Activated CD4-positive, CD25-positive, alpha-beta regulatory T cell treated with anti-CD3 and anti-CD28 coated beads, Interleukin-2, amount 50 U/mL, for 72 hours (primary cell): Measurements from ENCODE around the gene EDC3.
"Not testable (repeated sequence)": the region's sequence is repeated elsewhere in the genome, so short reads cannot be mapped to it uniquely, and the experiment has no call there.

Source experiments
- DNase-seq: peaks from one replicate; pipeline ENCODE4 v3.0.0; 2021

EDC3 gene, protein sequence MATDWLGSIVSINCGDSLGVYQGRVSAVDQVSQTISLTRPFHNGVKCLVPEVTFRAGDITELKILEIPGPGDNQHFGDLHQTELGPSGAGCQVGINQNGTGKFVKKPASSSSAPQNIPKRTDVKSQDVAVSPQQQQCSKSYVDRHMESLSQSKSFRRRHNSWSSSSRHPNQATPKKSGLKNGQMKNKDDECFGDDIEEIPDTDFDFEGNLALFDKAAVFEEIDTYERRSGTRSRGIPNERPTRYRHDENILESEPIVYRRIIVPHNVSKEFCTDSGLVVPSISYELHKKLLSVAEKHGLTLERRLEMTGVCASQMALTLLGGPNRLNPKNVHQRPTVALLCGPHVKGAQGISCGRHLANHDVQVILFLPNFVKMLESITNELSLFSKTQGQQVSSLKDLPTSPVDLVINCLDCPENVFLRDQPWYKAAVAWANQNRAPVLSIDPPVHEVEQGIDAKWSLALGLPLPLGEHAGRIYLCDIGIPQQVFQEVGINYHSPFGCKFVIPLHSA

DNA sequence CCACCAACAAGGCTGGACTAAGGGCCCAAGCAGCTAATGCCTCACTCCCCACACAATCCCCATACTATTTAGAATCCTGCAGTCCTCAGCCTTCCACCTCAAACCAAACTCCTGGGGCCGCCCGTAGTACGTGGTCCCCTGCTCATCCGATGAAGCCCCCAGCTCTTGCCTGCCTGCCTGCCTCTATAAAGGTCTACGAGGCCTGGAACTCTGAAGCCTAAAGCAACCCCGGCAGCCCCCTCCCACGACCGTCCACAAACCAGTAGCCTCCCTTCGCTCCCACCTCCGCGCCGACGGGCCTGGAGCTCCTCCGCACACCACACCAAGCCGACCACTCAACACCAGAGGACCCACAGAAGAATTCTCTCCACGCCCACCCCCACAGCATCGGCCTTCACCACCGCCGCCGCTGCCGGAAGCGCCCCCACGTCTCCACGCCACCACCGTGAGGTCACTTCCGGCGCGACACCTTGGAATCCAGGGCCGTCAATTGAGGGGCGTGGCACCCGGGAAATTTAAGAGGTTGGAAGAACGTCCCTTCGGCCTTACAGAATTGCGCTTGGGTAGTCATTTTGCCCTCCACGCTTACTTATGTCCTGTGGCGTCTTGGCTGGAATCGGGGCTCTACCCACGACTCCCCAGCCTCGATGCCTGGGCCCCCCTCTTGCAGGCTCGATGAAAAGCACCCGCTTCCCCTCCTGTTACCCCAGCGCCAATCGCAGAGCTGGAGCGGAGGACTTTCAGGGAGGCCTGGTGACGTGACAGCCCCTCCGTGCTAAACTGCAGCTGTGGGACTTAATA is at the start of gene EDC3:
Gene EDC3 (minus strand): TSS at position 428 of the 801 bp plus-strand sequence. CDS start 20,900 bp downstream, outside the sequence.
- peak; percentile 81 for DNase-seq

DNA sequence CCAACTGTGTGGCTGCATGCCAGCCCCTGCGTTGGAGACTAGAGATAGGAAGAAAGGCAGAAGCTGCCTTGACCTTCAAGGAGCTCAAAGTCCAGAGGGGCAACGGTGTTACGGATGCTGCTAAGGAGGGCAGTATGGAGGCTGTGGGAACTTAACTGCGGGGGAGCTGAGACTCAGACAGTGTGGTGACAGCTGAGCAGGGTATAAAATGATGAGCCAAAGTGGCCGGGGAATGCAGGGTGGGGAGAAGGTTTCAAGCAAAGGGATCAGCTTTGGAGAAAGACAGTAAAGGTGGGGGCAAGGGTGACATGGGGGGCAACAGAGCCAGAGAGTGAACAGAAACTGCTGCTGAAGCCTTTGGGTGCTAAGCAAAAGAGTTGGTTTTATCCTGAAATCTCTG is 46.6 kb upstream of the EDC3 start:
- no peak for DNase-seq

DNA sequence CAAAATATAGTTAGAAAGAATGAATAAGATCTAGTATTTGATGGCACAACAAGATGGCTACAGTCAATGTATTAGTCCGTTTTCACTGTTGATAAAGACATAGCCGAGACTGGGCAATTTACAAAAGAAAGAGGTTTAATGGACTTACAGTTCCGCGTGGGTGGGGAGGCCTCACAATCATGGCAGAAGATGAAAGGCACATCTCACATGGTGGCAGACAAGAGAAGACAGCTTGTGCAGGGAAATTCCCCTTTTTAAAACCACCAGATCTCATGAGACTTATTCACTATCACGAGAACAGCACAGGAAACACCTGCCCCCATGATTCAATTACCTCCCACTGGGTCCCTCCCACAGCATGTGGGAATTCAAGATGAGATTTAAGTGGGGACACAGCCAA is 42.4 kb upstream of the EDC3 start:
- not testable (repeated sequence) for DNase-seq

DNA sequence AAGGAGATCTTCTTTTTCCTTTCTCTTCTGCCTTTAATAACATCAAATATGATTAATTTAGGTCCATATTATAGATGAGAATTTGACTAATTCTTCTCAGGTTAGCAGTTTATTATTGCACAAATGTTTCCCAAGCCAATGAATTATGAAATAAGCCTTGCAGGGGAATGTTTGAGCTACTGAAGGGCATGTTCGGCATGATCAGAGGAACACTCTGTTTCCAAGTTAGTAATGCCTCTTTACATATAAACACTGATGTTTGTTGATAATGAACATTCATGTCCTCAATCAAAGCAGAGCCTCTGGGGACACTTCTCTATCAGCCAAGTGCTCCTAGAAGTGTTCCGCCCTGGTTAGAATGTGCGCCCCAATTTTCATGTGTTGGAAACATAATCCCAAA is 39.5 kb upstream of the EDC3 start:
- no peak for DNase-seq

DNA sequence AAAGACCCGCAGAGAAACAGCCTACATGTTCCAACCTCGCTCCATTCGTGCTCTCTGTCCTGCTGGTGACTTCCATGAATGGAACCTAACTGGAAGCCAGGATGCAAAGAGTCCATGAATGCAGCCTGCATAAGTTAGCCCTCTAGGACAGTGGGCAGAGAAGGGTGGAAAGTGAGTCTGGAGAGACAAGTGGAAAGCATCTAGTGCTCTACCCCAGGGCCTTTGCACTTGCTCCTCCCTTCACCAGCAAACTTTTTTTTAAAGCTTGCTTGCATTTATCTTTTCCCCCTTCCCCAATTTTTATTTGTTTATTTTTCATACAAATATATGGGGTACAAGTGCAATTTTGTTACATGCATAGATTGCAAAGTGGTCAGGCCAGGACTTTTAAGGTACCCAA is 37.4 kb upstream of the EDC3 start:
- DNase-seq: no peak

DNA sequence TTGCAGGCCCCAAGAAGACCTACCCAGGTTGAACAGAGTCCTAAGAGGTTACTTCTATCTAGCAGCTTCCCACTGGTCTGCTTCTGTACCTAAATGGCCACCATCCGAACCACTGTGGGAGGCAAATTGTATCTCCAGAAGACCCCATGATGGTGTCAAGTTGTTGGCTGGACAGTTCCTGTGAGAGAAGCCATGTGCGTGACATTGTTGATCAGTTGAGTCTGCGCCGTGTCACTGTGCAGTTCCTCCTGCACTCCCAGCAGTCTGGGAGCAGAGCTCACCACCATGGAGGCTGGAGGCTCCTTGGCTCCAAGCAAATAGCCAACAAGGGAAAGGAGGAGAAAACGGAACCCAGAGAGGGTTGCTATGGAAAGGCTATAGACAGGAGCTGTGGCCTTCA is 37.0 kb upstream of the EDC3 start:
- DNase-seq: no peak

DNA sequence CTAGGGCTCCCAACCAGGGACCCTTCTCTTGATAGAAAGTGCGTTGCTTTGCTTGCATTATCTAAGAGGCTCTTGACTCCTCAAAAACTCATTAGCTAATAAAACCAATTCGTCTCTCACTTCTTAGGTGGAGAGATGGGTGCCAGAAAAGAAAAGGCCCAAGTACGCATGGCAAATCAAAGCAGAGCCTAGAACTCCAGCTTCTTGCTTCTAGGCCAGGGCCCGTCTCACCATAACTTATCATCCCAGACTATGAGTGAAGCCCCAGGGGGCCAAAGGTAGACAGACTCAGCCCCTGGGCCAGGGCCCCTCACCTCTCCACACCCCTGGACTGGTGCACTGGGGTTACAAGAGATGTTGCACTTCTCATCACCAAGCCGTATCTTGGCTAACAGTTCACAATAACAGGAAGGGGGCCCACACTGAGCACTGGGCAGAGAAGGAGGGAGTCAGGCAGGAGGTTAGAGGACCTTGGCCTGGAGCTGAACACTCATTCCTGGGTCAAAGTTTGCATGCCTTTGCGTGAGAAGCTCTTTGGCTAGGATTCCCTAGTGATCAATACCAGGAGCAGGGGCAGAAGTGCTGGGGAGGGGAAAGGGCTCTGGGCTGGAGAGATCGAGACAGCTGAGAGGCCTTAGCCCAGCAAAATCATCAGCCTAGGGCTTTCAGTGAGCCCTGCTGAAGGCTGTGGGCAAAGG is 34.9 kb upstream of the EDC3 start:
- DNase-seq: no peak

DNA sequence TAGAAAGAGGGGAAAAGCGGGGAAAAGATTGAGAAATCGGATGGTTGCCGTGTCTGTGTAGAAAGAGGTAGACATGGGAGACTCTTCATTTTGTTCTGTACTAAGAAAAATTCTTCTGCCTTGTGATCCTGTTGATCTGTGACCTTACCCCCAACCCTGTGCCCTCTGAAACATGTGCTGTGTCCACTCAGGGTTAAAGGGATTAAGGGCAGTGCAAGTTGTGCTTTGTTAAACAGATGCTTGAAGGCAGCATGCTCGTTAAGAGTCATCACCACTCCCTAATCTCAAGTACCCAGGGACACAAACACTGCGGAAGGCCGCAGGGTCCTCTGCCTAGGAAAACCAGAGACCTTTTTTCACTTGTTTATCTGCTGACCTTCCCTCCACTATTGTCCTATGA is 33.5 kb upstream of the EDC3 start:
- not testable (repeated sequence) for DNase-seq

DNA sequence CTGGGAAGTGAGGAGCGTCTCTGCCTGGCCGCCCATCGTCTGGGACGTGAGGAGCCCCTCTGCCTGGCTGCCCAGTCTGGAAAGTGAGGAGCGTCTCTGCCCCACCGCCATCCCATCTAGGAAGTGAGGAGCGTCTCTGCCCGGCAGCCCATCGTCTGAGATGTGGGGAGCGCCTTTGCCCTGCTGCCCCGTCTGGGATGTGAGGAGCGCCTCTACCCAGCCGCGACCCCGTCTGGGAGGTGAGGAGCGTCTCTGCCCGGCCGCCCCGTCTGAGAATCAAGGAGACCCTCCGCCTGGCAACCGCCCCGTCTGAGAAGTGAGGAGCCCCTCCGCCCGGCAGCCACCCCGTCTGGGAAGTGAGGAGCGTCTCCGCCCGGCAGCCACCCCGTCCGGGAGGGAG is 32.9 kb upstream of the EDC3 start:
- not testable (repeated sequence) for DNase-seq

DNA sequence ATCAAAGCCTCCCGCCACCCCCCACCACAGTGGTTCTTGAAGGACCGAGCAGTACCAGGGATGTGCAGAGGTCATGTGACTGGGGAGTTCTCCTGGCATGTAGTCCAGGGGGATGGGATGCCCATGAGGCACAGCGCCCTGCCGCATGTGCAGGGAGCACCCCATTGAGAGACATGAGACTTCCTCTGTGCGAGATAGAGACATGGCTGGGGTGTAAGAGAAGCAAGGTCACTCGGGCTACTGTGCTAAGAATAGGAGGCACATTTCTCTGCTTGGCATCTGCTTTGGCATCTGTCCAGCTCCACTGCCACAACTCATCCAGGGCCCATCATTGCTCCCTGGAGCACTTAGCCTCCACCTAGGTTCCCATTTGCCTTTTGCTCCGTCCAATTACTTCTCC is 31.9 kb upstream of the EDC3 start:
- no peak for DNase-seq

DNA sequence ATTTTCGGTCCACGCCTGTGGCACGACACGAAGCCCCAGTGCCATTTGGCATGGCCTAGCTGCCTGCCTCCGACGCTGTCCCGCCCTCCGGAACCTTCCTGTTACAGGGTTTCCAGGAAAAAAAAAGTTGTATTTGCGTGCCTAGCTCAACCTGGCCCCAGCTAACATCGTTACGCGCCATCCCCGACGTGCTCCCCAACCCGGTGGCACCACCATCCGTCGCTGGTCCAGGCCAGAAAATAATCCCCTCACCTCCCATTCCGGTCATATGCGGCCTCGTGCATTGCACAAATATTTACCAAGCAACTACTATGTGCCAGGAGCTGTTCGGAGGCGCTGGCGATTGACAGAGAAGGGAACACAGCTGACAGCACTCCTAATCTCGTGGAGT is 30.9 kb upstream of the EDC3 start:
- no peak for DNase-seq

DNA sequence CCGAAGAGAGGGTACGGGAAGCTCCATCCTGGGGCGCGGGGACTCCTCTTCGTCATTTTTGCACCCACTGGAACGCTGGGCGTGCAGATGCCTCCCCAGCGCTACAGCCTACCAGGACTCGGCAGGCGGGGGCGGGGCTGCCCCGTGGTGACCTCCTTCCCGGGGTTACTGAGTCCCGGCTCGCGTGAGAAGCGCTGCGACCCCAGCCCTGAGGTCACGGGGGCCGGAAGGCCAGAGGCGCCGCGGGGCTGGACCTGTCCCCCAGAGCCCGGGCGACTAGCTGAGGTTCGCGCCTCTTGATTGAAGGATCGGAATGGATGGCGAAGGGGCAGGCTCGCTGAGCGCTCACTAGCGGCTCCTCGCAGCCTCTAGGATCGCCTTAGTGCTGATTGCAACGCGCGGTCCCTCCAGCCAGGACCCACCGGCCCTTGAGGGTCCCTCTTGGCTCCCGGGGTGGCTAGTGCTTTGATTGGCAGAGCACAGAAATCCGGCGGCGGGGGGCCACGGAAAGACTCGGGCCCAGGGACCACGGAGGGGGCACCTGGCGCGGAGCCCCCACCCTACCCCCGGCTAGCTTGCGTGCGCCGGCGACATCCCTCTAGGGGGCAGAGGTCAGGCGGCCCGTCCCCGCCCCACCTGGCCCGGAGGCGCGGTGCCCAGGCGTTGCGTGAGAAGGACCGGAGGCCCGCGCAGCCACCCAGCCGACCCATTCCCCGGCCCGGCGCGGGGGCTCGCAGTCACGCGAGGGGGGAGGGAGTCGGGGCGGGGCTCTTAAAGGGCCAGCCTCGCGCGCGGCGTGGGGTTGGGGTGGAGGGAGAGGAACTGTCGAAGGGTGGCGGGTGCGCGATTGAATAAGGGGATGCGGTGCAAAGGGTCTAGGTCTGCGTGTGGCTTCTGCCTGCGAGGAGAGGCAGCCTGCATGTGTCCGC is 30.3 kb upstream of the EDC3 start:
- DNase-seq: peak; percentile 73

DNA sequence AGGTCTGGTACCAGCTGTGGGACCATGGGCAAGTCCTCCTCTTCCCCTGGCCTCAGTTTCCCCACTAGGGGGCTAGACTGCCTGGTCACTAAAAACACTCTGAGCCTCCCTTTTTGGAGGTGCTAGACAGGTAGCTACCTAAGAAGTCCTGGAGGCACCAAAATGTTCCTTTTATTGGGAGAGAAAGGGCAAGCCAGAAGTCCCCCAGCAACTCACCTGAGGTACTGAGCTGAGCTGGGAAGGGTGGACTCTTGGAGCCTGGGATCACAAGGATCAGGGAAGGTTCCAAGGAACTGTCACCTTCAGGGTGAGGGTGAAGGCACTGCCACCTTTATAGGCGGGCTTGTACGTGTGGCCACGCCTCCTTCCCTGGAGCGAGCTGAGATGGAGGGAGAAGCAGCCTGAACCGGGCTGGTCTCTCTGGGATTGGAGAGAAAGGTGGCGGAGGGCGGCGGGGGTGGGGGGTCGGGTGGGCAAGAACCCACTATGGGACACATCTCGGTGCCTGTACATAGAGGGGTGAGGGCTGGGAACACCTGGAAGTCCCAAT is 29.5 kb upstream of the EDC3 start, which contains the start of gene CYP1A1:
Gene CYP1A1 (minus strand): TSS at position 304 of the 550 bp plus-strand sequence. CDS start 2,431 bp downstream, outside the sequence.
- peak; percentile 52 for DNase-seq

DNA sequence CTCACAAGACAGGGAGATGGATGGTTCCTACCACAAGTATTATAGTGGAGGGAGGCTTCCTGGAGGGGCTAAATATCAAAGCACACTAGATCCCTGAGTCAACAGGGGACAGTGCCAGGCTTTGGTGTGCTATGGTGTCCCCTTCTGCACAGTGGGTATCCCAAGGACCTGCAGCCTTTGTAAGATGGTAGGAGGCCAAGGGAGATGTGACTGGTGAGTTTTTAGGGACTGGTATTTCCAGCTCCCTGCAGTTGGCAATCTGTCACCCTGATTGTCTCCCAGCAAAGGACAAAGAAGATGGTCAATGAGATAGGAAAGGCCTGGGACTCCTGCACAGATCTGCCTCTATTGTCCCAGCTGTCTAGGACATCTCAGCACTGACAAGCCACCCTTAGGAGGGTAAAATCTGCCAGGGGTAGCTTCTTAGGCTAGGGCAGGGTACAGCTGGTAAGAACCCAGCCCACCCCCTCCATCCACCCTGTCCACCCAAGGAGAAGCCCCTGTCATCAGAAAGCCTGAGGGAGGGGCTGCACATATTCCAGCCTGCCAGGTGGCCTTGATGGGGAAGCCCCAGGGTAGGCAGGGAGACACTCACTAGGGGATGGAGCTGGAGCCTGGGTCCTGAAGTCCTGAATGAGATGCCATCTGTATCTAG is 28.9 kb upstream of the EDC3 start:
- no peak for DNase-seq

DNA sequence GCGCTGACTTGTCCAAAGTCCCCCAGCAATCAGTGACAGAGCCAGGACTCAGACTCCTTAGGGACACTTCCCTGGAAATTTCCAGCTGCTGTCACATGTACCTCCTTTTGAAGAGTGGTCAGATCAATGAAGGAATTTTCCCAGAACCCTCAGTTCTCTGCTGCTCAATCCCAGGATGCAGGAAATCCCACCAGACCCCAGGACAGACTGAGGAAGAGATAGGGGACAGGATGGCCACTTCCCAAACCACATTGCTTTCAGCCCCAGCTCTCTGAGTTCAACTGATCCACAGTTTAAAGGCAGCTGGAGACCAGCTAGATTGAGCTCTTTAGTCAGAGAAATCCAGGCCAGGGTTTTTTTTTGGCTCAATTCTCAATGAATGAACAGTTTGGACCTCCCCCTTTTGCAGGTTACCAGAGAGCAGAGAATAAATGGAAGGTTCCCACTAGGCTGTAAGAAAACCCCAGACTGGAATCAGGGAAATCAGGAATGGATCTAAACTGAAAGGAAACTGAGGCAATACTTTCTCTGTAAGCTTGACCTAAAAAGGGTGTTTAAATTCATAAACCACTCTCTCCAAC is 28.0 kb upstream of the EDC3 start:
- no peak for DNase-seq

DNA sequence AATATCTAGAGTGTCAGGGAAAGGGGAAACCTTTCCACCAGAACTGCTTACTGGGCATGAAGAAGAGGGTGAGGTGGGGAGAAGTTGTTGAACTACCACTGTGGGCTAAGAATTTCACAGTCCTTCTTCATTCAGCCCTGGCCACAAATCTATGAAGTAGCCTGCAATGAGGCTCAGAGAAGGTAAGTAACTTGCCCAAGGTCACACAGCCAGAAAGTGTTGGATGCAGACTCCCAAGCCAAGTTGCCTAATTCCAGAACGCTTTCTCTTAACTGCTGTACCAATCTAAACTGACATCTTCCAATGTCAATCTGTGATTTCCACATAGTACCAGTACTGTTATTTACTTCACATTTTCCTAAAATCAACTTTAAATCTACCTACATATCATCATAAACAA is 27.4 kb upstream of the EDC3 start:
- DNase-seq: no peak

DNA sequence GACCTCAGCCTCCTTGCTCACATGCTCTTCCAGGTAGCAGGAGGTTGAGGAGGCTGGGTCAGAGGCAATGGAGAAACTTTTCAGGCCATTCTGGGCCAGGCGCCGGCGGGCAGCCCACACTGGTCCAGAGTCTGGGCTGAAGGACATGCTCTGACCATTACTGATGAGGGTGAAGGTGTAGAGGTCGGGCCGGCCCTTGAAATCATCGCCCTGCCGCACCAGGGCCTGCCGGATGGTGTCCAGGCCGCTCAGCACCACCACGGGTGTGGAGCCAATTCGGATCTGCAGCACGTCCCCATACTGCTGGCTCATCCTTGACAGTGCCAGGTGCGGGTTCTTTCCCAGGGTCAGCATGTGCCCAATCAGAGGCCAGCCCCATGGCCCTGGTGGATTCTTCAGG is 26.8 kb upstream of the EDC3 start:
- no peak for DNase-seq

DNA sequence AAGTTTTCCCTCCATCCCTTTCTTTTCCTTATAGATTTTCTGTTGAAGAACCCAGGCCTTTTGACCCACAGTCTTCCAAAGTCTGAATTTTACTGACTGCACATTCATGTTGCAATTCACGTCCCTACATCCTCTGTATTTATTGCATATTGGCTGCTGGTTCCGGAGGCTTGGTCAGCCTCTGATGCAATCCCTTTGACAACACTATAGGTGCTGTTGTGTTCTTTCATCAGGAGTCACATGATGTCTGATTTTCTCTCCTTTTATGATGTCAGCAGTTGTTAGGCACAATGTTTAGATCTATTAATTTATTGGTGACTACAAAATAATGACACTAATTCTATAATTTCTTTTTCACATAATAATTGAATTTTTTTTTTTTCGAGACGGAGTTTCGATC is 20.8 kb upstream of the EDC3 start:
- DNase-seq: no peak

DNA sequence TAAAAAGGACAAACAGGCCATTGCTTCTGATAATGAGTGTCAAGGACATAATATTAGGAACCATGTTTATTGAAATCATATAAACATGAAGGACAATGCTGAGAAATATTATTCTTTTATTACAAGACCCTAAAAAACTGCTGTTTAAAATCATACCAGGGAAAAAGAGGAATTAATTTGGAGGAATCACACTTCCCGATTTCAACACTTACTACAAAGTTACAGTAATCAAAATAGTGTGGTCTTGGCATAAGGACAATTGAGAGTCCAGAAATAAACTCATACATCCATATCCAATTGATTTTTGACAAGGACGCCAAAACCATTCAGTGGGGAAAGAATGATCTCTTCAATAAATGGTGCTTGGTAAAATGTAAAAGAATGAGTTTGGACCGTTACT is 16.5 kb upstream of the EDC3 start:
- no peak for DNase-seq

DNA sequence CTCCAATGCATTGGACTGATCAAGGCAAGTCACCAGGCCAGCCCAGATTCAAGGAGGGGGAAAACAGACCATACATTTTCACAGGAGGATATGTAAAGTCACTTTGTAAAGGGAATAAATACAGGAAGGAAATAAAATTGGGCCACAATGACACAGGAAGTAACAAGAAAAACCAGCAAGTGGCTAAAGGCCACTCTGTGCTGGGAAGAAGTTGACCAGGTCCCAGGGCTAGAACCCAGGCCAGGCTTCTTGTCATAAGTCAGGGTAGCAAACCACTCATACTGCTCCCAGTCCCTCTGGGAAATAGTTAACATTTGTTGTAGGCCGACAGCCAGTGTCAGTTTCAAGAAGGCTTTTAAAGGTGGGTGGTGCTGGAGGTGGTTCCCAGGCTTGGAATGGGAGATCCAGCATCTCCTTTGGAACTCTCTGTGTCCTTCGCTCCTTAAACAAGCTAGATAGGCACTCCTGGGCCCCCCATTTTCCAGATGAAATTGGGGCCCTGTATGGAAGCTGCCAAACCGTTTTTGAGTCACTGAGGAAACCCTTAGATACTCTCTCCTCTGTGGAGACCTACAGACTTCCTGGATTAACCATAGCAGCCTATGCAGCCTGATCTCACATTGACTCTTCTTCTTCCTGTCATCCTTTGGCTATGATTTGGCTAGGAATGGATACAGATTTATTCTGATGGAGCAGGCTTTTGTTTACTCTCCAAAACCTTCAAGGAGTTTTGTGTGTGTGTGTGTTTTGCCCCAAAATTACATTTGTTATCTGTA is 14.7 kb upstream of the EDC3 start:
- no peak for DNase-seq
